Neural progenitor cell (in vitro differentiated cells): ENCODE measurements around the gene KLHL41.

ENCODE experiments used
- CTCF ChIP-seq: fragments of 200-600 bp; sonication (generic); IDR thresholded peaks from 2 replicates; pipeline ENCODE4 v1.5.1; 2017; ENCODE audit warnings: antibody characterized with exemption, mild to moderate bottlenecking
- EZH2 ChIP-seq: fragments of 200-600 bp; sonication (generic); IDR thresholded peaks from 2 replicates; pipeline ENCODE4 v1.6.1; 2017; ENCODE audit warnings: antibody characterized with exemption, mild to moderate bottlenecking, moderate library complexity

GRCh38 chr2:169478339-169478738 lies 31.2 kb upstream of the KLHL41 start:
- TF ChIP-seq CTCF (no peak), EZH2 (no peak)
